ENCODE measurements around the gene DOCK1. TPM values are rescaled to one million over a fixed set of nuclear protein-coding genes. Genes with fewer than 3 reads are reported as not detected.

The DOCK1 gene
- total RNA-seq, 2 donors from 2014 or later, result 0.34 to 0.67 TPM

DNA sequence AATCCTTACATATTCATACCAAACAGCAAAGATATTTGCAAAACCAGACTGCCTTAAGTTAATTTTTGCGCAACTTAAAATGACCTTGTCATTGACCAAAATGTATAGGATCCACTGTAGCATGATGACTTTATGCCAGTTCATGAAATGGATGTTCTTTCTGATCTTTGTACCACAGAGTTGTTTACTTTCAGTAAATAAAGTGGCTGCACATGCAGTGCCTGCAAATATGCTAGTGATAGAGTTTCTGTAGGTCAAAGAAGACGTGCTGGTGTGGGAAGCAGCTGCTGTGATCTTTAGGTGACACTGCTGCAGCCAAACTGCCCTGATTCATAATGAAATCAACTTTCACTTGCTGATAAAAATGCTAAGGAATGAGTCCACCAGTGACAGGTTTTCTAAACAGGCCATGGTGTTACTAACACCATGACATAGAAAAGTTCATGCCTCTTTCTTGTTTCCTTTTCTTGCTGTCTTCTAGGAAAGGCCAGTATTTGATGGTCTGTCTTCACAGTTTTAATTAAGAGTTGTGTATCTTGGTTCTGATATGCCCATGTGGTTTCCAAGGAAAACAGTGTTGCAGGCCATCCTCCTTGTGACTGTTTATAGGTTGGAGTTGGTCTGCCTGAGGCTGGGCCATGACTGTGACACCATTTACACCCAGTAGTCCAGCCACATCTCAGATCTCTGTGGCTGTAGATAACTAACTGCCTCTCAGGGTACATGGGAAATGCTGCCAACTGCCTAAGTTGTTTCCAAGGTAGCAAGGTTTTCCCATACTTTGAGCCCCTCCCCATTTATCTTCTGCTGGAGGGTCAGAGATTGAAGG, 228.7 kb downstream of the DOCK1 start:
- ATAC-seq (replicated peaks), result no peak
- no peaks in the 10 kb centered on the region for H3K36me3 Mint-ChIP-seq (ENCODE audit: low read depth)
- H3K9me3 Mint-ChIP-seq, result no peaks in the 10 kb centered on the region
- no peak overlapping the region for H3K27ac Mint-ChIP-seq
- H3K27me3 Mint-ChIP-seq, result no peaks in the 10 kb centered on the region
- H3K4me3 Mint-ChIP-seq, result no peak overlapping the region
- H3K4me1 Mint-ChIP-seq, result no peaks in the 10 kb centered on the region

DNA sequence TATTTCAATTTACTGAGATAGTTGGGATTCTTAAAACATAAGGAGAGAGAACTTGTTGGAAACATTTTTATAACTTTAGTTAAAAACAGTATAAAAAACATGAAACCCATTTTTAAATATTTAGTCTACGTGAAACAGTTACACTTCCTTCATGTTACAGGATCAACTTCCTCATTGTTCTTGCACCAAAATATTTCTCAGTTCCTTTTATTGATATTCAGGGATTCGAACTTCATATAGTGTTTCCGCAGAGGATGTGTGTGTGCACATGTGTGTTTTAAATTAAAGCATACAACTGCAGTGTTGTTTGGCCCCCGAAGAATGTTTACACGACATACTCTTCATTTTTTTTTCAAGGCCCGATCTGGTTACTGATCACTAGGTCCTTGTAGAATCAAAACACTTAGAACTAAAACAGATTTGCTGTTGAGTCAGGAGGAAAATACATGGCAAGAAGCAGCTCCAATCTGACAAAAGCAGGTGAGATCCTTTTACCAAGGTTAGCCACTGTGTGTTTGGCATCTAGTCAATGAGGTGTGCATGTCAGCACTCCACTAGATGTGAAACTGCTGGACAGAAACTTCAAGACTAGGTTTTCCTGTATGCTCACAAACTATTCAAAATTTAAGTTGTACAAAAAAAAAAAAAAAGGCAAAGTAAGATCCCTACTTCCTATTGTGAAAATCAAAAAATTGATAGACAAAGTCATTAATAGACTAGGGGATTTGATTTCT, 230.8 kb downstream of the DOCK1 start:
- ATAC-seq (replicated peaks), result no peak
- no peak overlapping the region for H3K27ac Mint-ChIP-seq
- H3K4me1 Mint-ChIP-seq, result no peaks in the 10 kb centered on the region
- no peaks in the 10 kb centered on the region for H3K36me3 Mint-ChIP-seq (ENCODE audit: low read depth)
- H3K4me3 Mint-ChIP-seq, result no peak overlapping the region
- H3K9me3 Mint-ChIP-seq, result no peaks in the 10 kb centered on the region
- H3K27me3 Mint-ChIP-seq, result no peaks in the 10 kb centered on the region

GRCh38 chr10:127137391-127137790, 232.2 kb downstream of the DOCK1 start:
- H3K4me3 Mint-ChIP-seq, result no peak overlapping the region

GRCh38 chr10:127142136-127142535, 236.9 kb downstream of the DOCK1 start:
- H3K27ac Mint-ChIP-seq, result no peak overlapping the region
- no peaks in the 10 kb centered on the region for H3K4me1 Mint-ChIP-seq
- no peaks in the 10 kb centered on the region for H3K36me3 Mint-ChIP-seq (ENCODE audit: low read depth)
- ATAC-seq (replicated peaks), result no peak
- no peaks in the 10 kb centered on the region for H3K9me3 Mint-ChIP-seq
- no peak overlapping the region for H3K4me3 Mint-ChIP-seq
- peaks cover 10% of the 10 kb centered on the region for H3K27me3 Mint-ChIP-seq

More at GRCh38 chr10:127137391-127137790, 232.2 kb downstream of the DOCK1 start:
- no peak for ATAC-seq (replicated peaks)
- H3K4me1 Mint-ChIP-seq, result no peaks in the 10 kb centered on the region
- no peaks in the 10 kb centered on the region for H3K9me3 Mint-ChIP-seq
- no peaks in the 10 kb centered on the region for H3K27me3 Mint-ChIP-seq
- no peak overlapping the region for H3K27ac Mint-ChIP-seq
- no peaks in the 10 kb centered on the region for H3K36me3 Mint-ChIP-seq (ENCODE audit: low read depth)

DNA sequence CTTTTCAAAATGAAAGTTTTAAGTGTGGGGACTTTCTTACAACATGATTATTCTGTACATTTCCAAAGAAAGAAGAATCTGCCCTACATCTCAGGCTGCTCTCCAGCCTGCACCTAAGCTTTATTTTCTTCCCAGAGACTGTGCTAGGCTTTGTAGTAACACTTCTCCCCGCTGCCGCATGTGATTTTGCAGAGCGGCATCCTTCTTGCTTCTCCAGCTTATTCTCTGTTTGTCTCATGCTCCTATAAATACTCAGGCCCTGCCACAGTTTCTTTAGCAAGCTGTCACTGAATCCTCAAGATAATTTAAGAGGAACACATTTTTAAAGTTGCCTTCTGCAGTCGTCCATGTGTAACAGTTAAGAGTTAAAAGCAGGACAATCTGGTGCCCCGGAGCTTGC, 237.6 kb downstream of the DOCK1 start:
- H3K9me3 Mint-ChIP-seq, result no peaks in the 10 kb centered on the region
- H3K4me3 Mint-ChIP-seq, result no peak overlapping the region
- H3K27me3 Mint-ChIP-seq, result peaks cover 13% of the 10 kb centered on the region
- no peak overlapping the region for H3K27ac Mint-ChIP-seq
- H3K36me3 Mint-ChIP-seq (ENCODE audit: low read depth), result no peaks in the 10 kb centered on the region
- ATAC-seq (replicated peaks), result no peak
- no peaks in the 10 kb centered on the region for H3K4me1 Mint-ChIP-seq

DNA sequence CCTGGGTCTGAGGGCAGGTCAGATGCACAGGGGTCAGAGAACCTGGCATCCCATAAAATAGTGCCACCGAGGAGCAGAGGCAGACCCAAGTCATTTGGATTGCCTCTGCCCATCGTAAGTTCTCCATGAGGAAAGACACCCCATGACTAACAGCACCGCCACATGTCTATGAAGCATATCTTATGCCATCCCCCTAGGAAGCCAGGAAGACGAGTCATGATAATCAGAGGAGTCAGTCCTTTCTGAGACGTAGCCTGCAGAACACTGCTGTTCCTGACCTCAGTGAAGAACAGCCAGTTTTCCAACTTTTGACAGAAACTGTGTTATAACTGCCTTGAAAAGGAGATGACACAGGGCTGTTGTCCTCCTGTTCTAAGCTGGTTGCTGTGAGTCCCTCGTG, 239.9 kb downstream of the DOCK1 start:
- no peaks in the 10 kb centered on the region for H3K36me3 Mint-ChIP-seq (ENCODE audit: low read depth)
- no peak overlapping the region for H3K27ac Mint-ChIP-seq
- no peaks in the 10 kb centered on the region for H3K4me1 Mint-ChIP-seq
- no peaks in the 10 kb centered on the region for H3K9me3 Mint-ChIP-seq
- peaks cover 13% of the 10 kb centered on the region for H3K27me3 Mint-ChIP-seq
- H3K4me3 Mint-ChIP-seq, result no peak overlapping the region
- no peak for ATAC-seq (replicated peaks)

- no peak for ATAC-seq (replicated peaks)
- H3K4me1 Mint-ChIP-seq, result no peaks in the 10 kb centered on the region
- H3K9me3 Mint-ChIP-seq, result no peaks in the 10 kb centered on the region
- no peak overlapping the region for H3K27ac Mint-ChIP-seq
- no peak overlapping the region for H3K4me3 Mint-ChIP-seq
- peaks cover 13% of the 10 kb centered on the region for H3K27me3 Mint-ChIP-seq
- no peaks in the 10 kb centered on the region for H3K36me3 Mint-ChIP-seq (ENCODE audit: low read depth)
Observed at GRCh38 chr10:127146661-127147060, 241.4 kb downstream of the DOCK1 start.

- no peak overlapping the region for H3K27ac Mint-ChIP-seq
- H3K36me3 Mint-ChIP-seq (ENCODE audit: low read depth), result no peaks in the 10 kb centered on the region
- H3K9me3 Mint-ChIP-seq, result no peaks in the 10 kb centered on the region
- ATAC-seq (replicated peaks), result no peak
- H3K4me1 Mint-ChIP-seq, result no peaks in the 10 kb centered on the region
- peaks cover 13% of the 10 kb centered on the region for H3K27me3 Mint-ChIP-seq
- no peak overlapping the region for H3K4me3 Mint-ChIP-seq
Observed at GRCh38 chr10:127148066-127148932, 243.1 kb downstream of the DOCK1 start.

- no peak overlapping the region for H3K4me3 Mint-ChIP-seq
Observed at GRCh38 chr10:127148933-127149220, 243.6 kb downstream of the DOCK1 start.

GRCh38 chr10:127149501-127150081, 244.4 kb downstream of the DOCK1 start:
- Mint-ChIP-seq H3K4me1 (no peaks in the 10 kb centered on the region), H3K36me3 (ENCODE audit: low read depth) (no peaks in the 10 kb centered on the region), H3K27me3 (peaks cover 9% of the 10 kb centered on the region), H3K4me3 (no peak overlapping the region), H3K27ac (no peak overlapping the region), H3K9me3 (no peaks in the 10 kb centered on the region)
- ATAC-seq (replicated peaks), result no peak

More at GRCh38 chr10:127148933-127149220, 243.6 kb downstream of the DOCK1 start:
- Mint-ChIP-seq H3K36me3 (ENCODE audit: low read depth) (no peaks in the 10 kb centered on the region), H3K27me3 (peaks cover 12% of the 10 kb centered on the region), H3K9me3 (no peaks in the 10 kb centered on the region), H3K4me1 (no peaks in the 10 kb centered on the region), H3K27ac (no peak overlapping the region)
- peak; percentile 48 for ATAC-seq (replicated peaks)

- Mint-ChIP-seq H3K4me3 (no peak overlapping the region), H3K27ac (no peak overlapping the region), H3K4me1 (no peaks in the 10 kb centered on the region), H3K27me3 (peaks cover 7% of the 10 kb centered on the region), H3K9me3 (no peaks in the 10 kb centered on the region), H3K36me3 (ENCODE audit: low read depth) (no peaks in the 10 kb centered on the region)
- no peak for ATAC-seq (replicated peaks)
Observed at GRCh38 chr10:127150136-127150535, 244.9 kb downstream of the DOCK1 start.

DNA sequence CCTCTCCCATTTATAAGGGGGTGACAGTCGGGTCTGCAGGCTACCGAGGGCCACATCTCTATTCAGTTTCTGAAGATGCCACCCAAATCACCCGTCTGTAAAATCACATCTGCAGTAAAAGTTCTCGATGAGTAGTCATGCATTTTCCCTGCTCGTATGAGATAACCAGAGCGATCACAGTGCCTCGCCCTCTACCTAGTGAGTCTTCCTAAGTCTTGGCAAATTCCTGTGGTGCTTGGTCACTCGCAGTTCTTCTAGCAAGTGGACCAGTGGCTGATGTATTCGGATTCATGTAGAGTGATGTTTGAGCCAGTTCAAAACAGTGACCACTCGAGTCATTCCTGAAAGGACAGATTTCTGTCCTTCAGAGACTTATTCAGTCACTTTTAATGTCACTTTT, 246.3 kb downstream of the DOCK1 start:
- Mint-ChIP-seq H3K4me3 (no peak overlapping the region), H3K4me1 (no peaks in the 10 kb centered on the region), H3K27ac (no peak overlapping the region), H3K27me3 (peaks cover 6% of the 10 kb centered on the region), H3K36me3 (ENCODE audit: low read depth) (no peaks in the 10 kb centered on the region), H3K9me3 (no peaks in the 10 kb centered on the region)
- ATAC-seq (replicated peaks), result no peak

DNA sequence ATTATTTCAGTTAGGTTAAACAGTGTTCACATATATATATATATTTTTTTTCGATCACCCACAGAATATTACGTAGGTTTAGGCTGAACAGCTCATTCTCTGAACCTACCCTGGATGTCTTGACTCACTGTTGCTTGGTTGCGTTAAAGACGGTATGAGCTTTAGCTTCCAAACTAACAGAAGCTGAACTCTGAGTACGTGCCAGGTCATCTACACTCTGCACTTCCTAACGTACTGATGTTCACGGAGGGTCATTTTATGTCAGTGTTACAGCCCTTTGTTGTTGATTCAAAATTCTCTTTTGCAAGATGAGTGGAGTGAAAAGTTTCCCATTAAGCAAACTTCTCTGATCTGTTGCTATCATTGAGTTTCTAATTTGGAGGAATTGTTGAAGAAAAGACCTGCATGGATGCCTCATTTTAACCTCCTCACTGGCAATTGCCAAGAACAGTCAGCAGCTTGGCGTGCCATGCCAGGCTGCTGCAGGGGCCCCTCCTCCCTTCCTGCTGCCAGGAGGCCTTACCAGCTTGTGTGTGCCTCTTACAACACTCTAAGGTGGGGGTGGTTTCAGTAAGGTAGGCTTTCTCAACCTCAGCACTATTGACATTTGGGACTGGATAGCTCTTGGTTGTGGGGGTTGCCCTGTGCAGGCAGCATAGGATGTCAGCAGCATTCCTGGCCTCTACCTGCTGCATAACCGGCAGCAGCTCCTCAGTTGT, 246.9 kb downstream of the DOCK1 start:
- no peak overlapping the region for H3K27ac Mint-ChIP-seq
- no peak overlapping the region for H3K4me3 Mint-ChIP-seq
- no peak for ATAC-seq (replicated peaks)
- no peaks in the 10 kb centered on the region for H3K9me3 Mint-ChIP-seq
- H3K4me1 Mint-ChIP-seq, result no peaks in the 10 kb centered on the region
- H3K27me3 Mint-ChIP-seq, result peaks cover 3% of the 10 kb centered on the region
- H3K36me3 Mint-ChIP-seq (ENCODE audit: low read depth), result no peaks in the 10 kb centered on the region

GRCh38 chr10:127153181-127153580, 248.0 kb downstream of the DOCK1 start:
- H3K4me1 Mint-ChIP-seq, result no peaks in the 10 kb centered on the region
- no peaks in the 10 kb centered on the region for H3K27me3 Mint-ChIP-seq
- no peak overlapping the region for H3K27ac Mint-ChIP-seq
- H3K4me3 Mint-ChIP-seq, result no peak overlapping the region
- no peak for ATAC-seq (replicated peaks)
- H3K36me3 Mint-ChIP-seq (ENCODE audit: low read depth), result no peaks in the 10 kb centered on the region
- no peaks in the 10 kb centered on the region for H3K9me3 Mint-ChIP-seq
